ENCODE data around the gene EMX2. TPM values are rescaled to one million over a fixed set of nuclear protein-coding genes. Genes with fewer than 3 reads are reported as not detected.

The EMX2 gene
- total and polyA plus RNA-seq, 2 donors from 2014 or later, result 44.9 to 82.8 TPM

DNA sequence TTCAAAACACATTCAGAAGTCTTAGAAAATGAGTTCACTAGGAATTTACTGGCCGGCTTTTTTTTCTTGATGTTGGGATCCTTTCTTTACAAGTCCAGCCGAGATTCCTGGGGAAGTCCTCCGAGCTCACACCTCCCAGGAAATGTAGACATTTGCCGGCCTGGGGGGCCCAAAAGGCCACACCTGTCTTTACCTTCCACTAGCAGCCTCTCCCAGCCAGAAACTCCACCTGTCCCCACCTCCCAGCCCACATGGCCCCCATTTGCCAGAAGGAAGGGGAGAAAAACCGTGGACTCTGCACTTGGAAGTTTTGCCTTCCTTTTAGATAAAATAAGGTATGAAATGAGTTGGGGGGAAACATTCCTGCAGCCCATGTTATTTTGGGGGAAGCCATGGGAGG, 27.6 kb upstream of the EMX2 start:
- no peaks in the 10 kb centered on the region for H3K27me3 ChIP-seq (ENCODE audit: control insufficient read depth, insufficient read depth, low read length)
- H3K4me1 ChIP-seq (ENCODE audit: control insufficient read depth in 2 of 3, insufficient read depth in 2 of 3, low read depth in 1 of 3, low read length in 3 of 3), result no peaks in the 10 kb centered on the region
- no peak for DNase-seq
- peaks cover 0 to 5% (median 2%) of the 10 kb centered on the region in 3 donors for H3K36me3 ChIP-seq (ENCODE audit: control insufficient read depth in 2 of 3, insufficient read depth in 3 of 3, low read length in 3 of 3)
- H3K27ac ChIP-seq (ENCODE audit: low read depth in 2 of 2, low read length in 2 of 2), result no peak overlapping the region
- H3K9me3 ChIP-seq (ENCODE audit: control insufficient read depth in 2 of 3, insufficient read depth in 1 of 3, low read length in 3 of 3), result no peaks in the 10 kb centered on the region
- no peak overlapping the region for H3K9ac ChIP-seq (ENCODE audit: low read length in 3 of 3)
- H3K4me3 ChIP-seq (ENCODE audit: low read length in 3 of 3), result no peak overlapping the region
- TF ChIP-seq, protein P1, sequence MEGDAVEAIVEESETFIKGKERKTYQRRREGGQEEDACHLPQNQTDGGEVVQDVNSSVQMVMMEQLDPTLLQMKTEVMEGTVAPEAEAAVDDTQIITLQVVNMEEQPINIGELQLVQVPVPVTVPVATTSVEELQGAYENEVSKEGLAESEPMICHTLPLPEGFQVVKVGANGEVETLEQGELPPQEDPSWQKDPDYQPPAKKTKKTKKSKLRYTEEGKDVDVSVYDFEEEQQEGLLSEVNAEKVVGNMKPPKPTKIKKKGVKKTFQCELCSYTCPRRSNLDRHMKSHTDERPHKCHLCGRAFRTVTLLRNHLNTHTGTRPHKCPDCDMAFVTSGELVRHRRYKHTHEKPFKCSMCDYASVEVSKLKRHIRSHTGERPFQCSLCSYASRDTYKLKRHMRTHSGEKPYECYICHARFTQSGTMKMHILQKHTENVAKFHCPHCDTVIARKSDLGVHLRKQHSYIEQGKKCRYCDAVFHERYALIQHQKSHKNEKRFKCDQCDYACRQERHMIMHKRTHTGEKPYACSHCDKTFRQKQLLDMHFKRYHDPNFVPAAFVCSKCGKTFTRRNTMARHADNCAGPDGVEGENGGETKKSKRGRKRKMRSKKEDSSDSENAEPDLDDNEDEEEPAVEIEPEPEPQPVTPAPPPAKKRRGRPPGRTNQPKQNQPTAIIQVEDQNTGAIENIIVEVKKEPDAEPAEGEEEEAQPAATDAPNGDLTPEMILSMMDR (IDR thresholded peaks at IDR 0.05; ENCODE audit: borderline replicate concordance, extremely low read depth, insufficient read depth), result no peak
- intact Hi-C loops (cut with DNase I), result no loop called here
- no peak for FAIRE-seq

DNA sequence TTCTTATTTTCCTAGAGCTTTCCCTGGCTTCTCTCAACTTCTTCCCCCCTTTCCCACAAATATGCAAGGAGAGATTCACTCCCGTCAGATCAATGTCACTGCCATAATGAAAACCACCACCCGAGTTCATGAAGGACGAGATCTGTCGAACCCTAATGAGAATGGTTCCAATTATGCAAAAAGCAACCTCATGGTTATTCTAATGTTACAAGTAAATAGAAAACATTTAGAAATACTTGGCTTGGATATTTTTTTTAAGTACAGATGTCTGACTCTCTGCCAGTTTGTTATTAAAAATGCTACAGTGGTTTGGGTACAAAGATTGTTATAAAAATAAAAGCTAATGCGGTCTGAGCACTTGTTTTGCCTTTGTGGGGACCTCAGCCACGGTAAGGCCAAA, 25.9 kb upstream of the EMX2 start:
- Histone ChIP-seq H3K4me3 (ENCODE audit: low read length in 3 of 3) (no peak overlapping the region), H3K27ac (ENCODE audit: low read depth in 2 of 2, low read length in 2 of 2) (no peak overlapping the region), H3K9ac (ENCODE audit: low read length in 3 of 3) (no peak overlapping the region), H3K36me3 (ENCODE audit: control insufficient read depth in 2 of 3, insufficient read depth in 3 of 3, low read length in 3 of 3) (peaks cover 0 to under 1% (median 0%) of the 10 kb centered on the region in 3 donors), H3K9me3 (ENCODE audit: control insufficient read depth in 2 of 3, insufficient read depth in 1 of 3, low read length in 3 of 3) (no peaks in the 10 kb centered on the region), H3K27me3 (ENCODE audit: control insufficient read depth, insufficient read depth, low read length) (no peaks in the 10 kb centered on the region), H3K4me1 (ENCODE audit: control insufficient read depth in 2 of 3, insufficient read depth in 2 of 3, low read depth in 1 of 3, low read length in 3 of 3) (no peaks in the 10 kb centered on the region)
- DNase-seq (no peak), FAIRE-seq (no peak)
- TF ChIP-seq, protein P1 (IDR thresholded peaks at IDR 0.05; ENCODE audit: borderline replicate concordance, extremely low read depth, insufficient read depth), result no peak
- intact Hi-C loops (cut with DNase I), result no loop called here

DNA sequence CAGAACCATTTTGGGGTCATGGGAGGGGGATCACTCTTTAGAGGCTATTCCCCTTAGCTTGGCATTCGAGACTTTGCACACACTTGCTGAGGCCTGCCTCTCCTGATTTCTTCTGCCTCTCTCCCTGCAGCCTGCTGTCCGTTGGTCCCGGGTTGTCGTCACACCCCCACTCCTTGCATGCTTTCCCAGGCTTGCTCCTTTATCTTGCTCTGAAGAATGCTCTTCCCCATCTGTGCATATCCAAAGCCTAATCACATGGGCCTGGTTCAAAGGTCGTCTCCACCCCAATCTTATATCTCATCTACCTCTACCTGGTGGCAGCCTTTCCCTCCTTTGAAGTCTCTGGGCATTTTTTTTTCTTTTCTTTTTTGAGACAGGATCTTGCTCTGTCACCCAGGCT, 24.3 kb upstream of the EMX2 start:
- Histone ChIP-seq H3K27ac (ENCODE audit: low read depth in 2 of 2, low read length in 2 of 2) (no peak overlapping the region), H3K36me3 (ENCODE audit: control insufficient read depth in 2 of 3, insufficient read depth in 3 of 3, low read length in 3 of 3) (no peaks in the 10 kb centered on the region), H3K9ac (ENCODE audit: low read length in 3 of 3) (no peak overlapping the region), H3K4me3 (ENCODE audit: low read length in 3 of 3) (no peak overlapping the region), H3K27me3 (ENCODE audit: control insufficient read depth, insufficient read depth, low read length) (no peaks in the 10 kb centered on the region), H3K9me3 (ENCODE audit: control insufficient read depth in 2 of 3, insufficient read depth in 1 of 3, low read length in 3 of 3) (no peaks in the 10 kb centered on the region), H3K4me1 (ENCODE audit: control insufficient read depth in 2 of 3, insufficient read depth in 2 of 3, low read depth in 1 of 3, low read length in 3 of 3) (no peaks in the 10 kb centered on the region)
- FAIRE-seq (no peak), DNase-seq (no peak)
- TF ChIP-seq, protein P1 (IDR thresholded peaks at IDR 0.05; ENCODE audit: borderline replicate concordance, extremely low read depth, insufficient read depth), result no peak
- intact Hi-C loops (cut with DNase I), result no loop called here

DNA sequence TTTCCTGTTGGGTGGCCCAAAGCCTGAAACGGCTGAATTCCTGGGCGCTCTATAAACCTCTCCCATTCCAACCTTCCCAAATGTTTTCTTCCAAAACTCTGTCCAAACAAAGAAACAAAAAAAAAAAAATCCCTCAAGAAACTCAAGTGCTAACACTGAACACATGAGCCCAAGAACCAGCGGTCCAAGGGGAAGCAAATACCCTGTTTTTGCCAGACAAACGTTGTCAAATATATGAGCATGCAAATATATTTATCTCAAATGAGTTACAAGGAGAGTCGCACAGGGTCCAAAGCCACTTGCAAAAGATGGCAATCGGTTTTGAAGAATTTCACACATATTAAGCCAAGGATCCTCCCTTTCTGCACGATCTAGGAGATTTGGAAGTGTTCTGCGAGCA, 23.3 kb upstream of the EMX2 start:
- H3K9ac ChIP-seq (ENCODE audit: low read length in 3 of 3), result no peak overlapping the region
- intact Hi-C loops (cut with DNase I), result no loop called here
- no peaks in the 10 kb centered on the region for H3K36me3 ChIP-seq (ENCODE audit: control insufficient read depth in 2 of 3, insufficient read depth in 3 of 3, low read length in 3 of 3)
- H3K4me1 ChIP-seq (ENCODE audit: control insufficient read depth in 2 of 3, insufficient read depth in 2 of 3, low read depth in 1 of 3, low read length in 3 of 3), result no peaks in the 10 kb centered on the region
- no peak overlapping the region for H3K27ac ChIP-seq (ENCODE audit: low read depth in 2 of 2, low read length in 2 of 2)
- H3K4me3 ChIP-seq (ENCODE audit: low read length in 3 of 3), result no peak overlapping the region
- no peaks in the 10 kb centered on the region for H3K9me3 ChIP-seq (ENCODE audit: control insufficient read depth in 2 of 3, insufficient read depth in 1 of 3, low read length in 3 of 3)
- TF ChIP-seq, protein P1 (IDR thresholded peaks at IDR 0.05; ENCODE audit: borderline replicate concordance, extremely low read depth, insufficient read depth), result no peak
- peak in 1 of 5 donors; percentile 2 for DNase-seq
- FAIRE-seq, result no peak
- no peaks in the 10 kb centered on the region for H3K27me3 ChIP-seq (ENCODE audit: control insufficient read depth, insufficient read depth, low read length)
